GM20431 (cell line): ENCODE results near the gene SRCAP.

Experiments
- in situ Hi-C: fragments of 300-500 bp; cut with MseI, MboI; formaldehyde crosslinking; loops from one replicate; pipeline ENCODE4 v1.15.0; 2020; ENCODE audit warnings: low sequenced_read_pairs; ENCODE audit not compliant: unreplicated experiment

Gene SRCAP

DNA sequence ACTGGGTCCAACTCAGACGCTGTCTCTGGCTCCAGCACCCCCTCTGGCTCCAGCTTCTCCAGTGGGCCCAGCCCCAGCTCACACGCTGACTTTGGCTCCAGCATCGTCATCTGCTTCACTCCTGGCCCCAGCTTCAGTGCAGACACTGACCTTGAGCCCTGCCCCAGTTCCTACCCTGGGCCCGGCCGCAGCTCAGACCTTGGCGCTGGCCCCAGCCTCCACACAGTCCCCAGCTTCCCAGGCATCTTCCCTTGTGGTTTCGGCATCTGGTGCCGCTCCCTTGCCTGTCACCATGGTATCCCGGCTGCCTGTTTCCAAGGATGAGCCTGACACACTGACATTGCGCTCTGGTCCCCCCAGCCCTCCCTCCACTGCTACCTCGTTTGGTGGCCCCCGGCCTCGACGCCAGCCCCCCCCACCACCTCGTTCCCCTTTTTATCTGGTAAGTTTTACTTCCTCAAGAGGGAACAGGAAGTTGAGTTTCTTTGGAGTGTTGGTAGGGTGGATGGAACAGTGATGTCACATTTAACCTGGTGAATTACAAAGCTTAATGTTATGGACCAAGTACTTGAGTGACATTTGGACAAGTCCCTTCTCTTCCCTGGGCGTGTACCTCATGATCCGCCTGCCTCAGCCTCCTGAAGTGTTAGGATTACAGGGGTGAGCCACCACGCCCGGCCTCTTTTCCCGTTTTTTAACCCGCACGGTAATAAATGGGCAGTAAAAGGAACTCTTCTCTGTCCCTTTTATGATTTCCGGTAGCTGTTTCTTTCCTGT is 25.9 kb downstream of the SRCAP start:
- in situ Hi-C loops = no loop called here

- in situ Hi-C loops = no loop called here
These were observed 26.4 kb downstream of the SRCAP start for GRCh38 chr16:30725418-30725792.

DNA sequence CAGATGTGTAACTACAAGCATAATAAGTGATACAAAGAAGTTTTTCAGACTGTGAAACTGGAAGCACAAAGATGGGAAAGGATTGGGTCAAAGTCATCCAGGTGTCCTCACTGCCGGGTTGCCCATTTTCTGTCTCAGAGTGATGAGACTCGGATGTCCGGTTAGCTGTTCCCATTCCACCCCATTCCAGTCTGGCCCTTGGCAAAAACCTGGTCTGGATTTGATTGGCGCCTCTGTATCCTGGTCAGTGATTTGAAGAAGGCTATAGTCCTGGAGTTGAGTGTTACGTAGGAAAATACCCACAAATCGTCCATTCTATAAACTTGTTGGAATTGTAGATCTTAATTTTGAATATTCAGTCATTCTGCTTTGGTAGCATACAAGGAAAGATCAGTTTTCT is 29.4 kb downstream of the SRCAP start:
- in situ Hi-C loops = no loop called here

DNA sequence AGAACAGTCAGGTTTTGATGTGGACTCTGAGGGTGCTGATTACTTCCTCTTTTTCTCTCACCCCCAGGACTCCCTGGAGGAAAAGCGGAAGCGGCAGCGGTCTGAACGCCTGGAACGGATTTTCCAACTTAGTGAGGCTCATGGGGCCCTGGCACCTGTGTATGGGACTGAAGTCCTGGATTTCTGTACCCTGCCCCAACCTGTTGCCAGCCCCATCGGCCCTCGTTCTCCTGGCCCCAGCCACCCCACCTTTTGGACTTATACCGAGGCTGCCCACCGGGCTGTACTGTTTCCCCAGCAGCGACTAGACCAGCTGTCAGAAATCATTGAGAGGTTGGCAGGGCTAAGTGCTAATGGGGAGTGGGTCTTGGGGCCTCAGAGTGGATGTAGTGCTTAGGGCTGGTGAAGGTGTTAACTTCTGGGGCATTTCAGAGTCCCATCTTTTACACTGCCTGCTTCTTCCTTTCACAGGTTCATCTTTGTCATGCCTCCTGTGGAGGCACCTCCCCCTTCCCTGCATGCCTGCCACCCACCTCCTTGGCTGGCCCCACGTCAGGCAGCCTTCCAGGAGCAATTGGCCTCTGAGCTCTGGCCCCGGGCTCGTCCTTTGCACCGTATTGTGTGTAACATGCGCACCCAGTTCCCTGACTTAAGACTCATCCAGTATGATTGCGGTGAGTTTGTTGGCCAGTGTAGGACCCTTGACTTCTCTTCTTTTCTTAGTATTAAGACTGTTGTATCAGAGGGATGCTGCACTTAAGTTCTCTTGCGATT is 30.1 kb downstream of the SRCAP start:
- in situ Hi-C loops = no loop called here

- in situ Hi-C loops = no loop called here
These were observed 32.4 kb downstream of the SRCAP start for GRCh38 chr16:30731411-30731810.

DNA sequence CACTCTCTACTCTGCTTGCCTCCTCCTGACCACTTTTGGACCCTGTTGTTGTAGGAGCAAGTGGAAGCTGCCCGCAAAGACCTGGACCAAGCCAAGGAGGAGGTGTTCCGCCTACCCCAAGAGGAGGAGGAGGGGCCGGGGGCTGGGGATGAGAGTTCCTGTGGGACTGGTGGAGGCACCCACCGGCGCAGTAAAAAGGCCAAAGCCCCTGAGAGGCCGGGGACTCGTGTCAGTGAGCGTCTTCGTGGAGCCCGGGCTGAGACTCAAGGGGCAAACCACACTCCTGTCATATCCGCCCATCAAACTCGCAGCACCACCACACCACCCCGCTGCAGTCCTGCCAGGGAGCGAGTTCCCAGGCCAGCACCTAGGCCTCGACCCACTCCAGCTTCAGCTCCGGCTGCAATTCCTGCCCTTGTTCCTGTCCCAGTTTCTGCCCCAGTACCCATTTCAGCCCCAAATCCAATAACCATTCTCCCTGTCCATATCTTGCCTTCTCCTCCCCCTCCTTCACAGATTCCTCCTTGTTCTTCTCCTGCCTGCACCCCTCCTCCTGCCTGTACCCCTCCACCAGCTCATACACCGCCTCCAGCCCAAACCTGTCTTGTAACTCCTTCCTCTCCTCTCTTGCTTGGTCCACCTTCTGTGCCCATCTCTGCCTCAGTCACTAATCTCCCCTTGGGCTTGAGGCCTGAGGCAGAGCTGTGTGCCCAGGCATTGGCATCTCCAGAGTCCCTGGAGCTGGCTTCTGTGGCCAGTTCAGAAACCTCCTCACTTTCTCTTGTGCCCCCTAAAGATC is 38.2 kb downstream of the SRCAP start:
- in situ Hi-C loops = no loop called here

DNA sequence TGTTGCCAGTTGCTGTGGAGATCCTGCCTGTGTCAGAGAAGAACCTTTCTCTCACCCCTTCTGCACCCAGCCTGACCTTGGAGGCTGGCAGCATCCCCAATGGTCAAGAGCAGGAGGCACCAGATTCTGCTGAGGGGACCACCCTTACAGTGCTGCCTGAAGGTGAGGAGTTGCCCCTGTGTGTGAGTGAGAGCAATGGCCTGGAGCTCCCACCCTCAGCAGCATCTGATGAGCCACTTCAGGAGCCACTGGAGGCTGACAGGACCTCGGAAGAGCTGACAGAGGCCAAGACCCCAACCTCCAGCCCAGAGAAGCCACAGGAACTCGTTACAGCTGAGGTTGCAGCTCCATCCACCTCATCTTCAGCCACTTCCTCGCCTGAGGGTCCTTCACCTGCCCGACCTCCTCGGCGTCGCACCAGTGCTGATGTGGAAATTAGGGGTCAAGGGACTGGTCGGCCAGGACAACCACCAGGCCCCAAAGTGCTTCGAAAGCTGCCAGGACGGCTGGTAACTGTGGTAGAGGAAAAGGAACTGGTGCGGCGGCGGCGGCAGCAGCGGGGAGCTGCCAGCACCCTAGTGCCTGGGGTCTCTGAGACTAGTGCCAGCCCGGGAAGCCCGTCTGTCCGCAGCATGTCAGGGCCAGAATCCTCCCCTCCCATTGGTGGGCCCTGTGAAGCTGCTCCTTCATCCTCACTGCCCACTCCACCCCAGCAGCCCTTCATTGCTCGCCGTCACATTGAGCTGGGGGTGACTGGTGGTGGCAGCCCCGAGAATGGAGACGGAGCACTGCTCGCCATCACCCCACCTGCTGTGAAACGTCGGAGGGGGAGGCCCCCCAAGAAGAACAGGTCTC is 39.0 kb downstream of the SRCAP start:
- in situ Hi-C loops = no loop called here

DNA sequence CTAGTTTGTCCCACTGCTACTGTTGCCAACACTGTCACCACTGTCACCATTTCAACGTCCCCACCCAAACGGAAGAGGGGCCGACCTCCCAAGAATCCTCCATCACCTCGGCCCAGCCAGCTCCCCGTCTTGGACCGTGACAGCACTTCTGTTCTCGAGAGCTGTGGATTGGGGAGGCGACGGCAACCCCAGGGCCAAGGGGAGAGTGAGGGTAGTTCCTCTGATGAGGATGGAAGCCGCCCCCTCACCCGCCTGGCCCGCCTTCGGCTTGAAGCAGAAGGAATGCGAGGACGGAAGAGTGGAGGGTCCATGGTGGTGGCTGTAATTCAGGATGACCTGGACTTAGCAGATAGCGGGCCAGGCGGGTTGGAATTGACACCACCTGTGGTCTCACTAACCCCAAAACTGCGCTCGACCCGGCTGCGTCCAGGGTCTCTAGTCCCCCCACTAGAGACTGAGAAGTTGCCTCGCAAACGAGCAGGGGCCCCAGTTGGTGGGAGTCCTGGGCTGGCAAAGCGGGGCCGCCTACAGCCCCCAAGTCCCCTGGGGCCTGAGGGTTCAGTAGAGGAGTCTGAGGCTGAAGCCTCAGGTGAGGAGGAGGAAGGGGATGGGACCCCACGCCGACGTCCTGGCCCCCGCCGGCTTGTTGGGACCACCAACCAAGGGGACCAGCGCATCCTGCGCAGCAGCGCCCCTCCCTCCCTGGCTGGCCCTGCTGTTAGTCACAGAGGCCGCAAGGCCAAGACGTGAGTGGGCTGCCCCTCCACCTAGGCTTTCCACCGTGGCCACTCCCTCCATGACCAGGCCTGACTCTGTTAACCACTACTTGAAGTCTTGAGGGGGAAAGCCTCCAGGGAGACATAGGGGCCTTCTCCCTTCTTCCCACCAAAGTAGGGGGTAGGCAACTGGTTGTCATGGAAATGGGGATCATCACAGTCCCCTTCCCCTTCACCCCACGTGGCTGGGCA is 40.3 kb downstream of the SRCAP start:
- in situ Hi-C loops = no loop called here

GRCh38 chr16:30740364-30741251 is 41.6 kb downstream of the SRCAP start:
- in situ Hi-C loops = no loop called here

- in situ Hi-C loops = no loop called here
These were observed 42.5 kb downstream of the SRCAP start for GRCh38 chr16:30741461-30741914.

- in situ Hi-C loops = no loop called here
These were observed 44.7 kb downstream of the SRCAP start for GRCh38 chr16:30743716-30744115.

DNA sequence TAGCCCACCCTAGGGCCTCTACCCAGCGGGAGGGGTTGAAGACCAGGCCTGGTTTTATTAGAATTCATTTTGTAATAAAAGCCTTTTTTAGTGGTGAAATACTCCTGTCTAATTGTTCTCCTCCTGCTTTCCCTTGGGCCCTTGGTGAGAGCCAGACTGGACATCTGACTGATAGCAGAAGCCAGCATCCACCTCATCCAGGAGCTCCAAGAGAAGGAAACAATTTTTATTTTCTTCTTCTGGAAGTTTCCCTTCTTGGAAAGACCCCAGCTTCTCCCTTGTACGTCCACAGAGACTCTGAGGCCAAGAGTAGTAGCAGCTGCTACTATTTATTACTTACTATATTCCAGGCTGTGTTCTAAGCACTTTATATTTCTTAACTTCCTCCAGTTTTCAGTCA is 45.2 kb downstream of the SRCAP start:
- in situ Hi-C loops = no loop called here

GRCh38 chr16:30745082-30745481 is 46.1 kb downstream of the SRCAP start:
- in situ Hi-C loops = no loop called here

- in situ Hi-C loops = no loop called here
These were observed 47.7 kb downstream of the SRCAP start for GRCh38 chr16:30746638-30747175.

DNA sequence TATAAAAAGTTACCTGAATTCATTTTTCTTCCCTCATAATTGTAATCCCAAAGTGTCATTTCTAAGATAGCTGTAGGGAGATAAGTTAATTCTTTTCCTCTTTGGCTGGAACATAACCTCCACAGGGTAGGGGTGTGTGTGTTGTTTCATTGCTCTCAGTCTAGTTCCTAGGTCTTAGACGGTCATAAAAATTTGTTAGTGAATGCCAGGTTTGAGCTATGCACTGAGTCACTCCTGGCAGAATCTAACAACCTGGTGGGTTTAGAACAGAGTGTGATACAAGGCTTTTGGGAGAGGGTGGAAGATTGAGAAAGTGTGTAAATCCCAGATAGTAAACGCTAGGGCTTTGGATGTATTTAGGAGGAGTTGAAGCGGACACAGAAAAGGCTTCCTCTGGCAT is 48.4 kb downstream of the SRCAP start:
- in situ Hi-C loops = no loop called here

DNA sequence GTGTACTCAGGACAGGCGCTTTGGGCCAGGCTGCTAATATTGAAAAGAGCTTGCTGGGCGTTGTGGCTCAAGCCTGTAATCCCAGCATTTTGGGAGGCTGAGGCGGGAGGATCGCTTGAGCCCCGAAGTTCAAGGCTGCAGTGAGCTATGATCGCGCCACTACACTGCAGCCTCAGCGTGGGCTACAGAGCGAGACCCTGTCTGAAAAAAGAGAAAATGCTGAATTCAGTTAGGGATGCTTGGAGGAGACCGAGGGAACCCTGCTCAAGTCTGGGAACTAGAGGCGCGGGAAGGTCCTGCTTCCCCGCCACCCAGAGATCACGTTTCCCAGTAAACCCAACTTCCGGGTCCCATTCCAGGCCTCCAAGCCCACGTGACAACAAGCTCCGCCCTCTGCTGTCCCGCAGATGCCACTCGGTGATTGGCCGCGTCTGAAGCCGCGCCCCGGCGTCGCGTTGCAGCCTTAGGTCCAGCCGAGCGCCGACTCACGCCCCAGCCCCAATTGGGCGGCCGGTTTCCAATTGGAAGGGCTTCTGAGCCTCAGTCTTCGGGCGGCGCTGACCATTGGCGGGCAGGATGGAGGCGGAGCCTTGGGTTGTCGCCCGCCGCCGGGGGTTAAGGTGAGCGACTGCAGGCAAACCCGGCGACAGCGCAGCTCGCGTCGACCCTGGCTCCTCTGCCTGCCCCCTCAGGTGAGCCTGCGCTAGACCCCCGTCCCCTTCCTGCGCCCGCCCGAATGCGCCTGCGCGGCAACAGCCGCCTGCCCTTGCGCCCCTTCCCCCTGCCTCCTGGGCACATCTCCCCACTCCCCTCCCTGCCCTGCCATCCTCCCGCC is 49.0 kb downstream of the SRCAP start, which contains the start of gene PHKG2:
PHKG2 (plus strand) TSS at position 627 of the 835 bp plus-strand sequence. CDS start 396 bp downstream, outside the sequence.
- in situ Hi-C loops = no loop called here
